Esophagus squamous epithelium (tissue), 5 donors: ENCODE measurements around the gene SSC4D. TPM values are rescaled to one million over a fixed set of nuclear protein-coding genes. Genes with fewer than 3 reads are reported as not detected.
A peak's percentile ranks its signal among the peaks of the same experiment; 100 is the strongest.
"Not testable (repeated sequence)": the region's sequence is repeated elsewhere in the genome, so short reads cannot be mapped to it uniquely, and the experiment has no call there.

ENCODE experiments used
- DNase-seq: peaks from one replicate; lab custom pipeline; 2025; lab: John Stamatoyannopoulos, UW
- H3K27ac ChIP-seq, 4 donors: fragments of 200-600 bp; sonication (generic); one replicate each; pipeline ENCODE4 v1.5.1; 2016 to 2019; ENCODE audit warnings: mild to moderate bottlenecking in 1 of 4
- H3K27me3 ChIP-seq, 4 donors: fragments of 200-600 bp; sonication (generic); 1 replicate in 3 of 4; 2 replicates in 1 of 4; pipeline versions ENCODE4 v1.5.1 to v1.6.0; 2017 to 2021; ENCODE audit warnings: antibody characterized with exemption in 1 of 4
- H3K36me3 ChIP-seq, 3 donors: fragments of 200-600 bp; sonication (generic); one replicate each; pipeline ENCODE4 v1.5.1; 2016 to 2019
- H3K4me1 ChIP-seq, 3 donors: fragments of 200-600 bp; sonication (generic); one replicate each; pipeline ENCODE4 v1.5.1; 2017 to 2019
- H3K4me3 ChIP-seq, 4 donors: fragments of 200-600 bp; sonication (generic); 1 replicate in 3 of 4; 2 replicates in 1 of 4; pipeline ENCODE4 v1.5.1; 2016 to 2019; ENCODE audit warnings: mild to moderate bottlenecking in 2 of 4, moderate library complexity in 1 of 4
- H3K9me3 ChIP-seq, 3 donors: fragments of 200-600 bp; sonication (generic); one replicate each; pipeline ENCODE4 v1.5.1; 2016 to 2019
- POLR2A ChIP-seq, 4 donors: fragments of 450-650 bp; IDR thresholded peaks; one replicate each; pipeline ENCODE4 v1.6.1; 2017; ENCODE audit warnings: antibody characterized with exemption in 4 of 4, mild to moderate bottlenecking in 4 of 4, moderate library complexity in 3 of 4
- WGBS, 2 donors: methylation state at CpG; one replicate each; pipeline ENCODE4 v1.1.5; 2018; 5-methylcytosine and 5-hydroxymethylcytosine counted together
- intact Hi-C: fragments of 100-400 bp; cut with DNase I; formaldehyde crosslinking; loops from one replicate; pipeline ENCODE4 v1.15.0; 2022
- total RNA-seq, 4 donors: library from RNA; depleted of rRNA; stranded (reverse); fragments of >200 nt; gene quantifications; one replicate each; pipeline ENCODE4 v1.1.0, GENCODE V29; 2016
- TF ChIP-seq, protein P1 (sequence below), 6 experiments: fragments of 450-650 bp in 4 of 6; fragments of 200-600 bp in 2 of 6; sonication (generic) in 2 of 6; IDR thresholded peaks; one replicate each; pipeline ENCODE4 v1.5.1; 2016 to 2019; ENCODE audit warnings: antibody characterized with exemption in 6 of 6, mild to moderate bottlenecking in 4 of 6, moderate library complexity in 4 of 6
- donor health status: DM: yes; HTN: yes; CAD: no.

SSC4D gene
- total RNA-seq, 4 donors from 2014 or later: 0.48 TPM; not detected in 3

- intact Hi-C loops: no loop called here
- Histone ChIP-seq H3K36me3 (no peaks in the 10 kb centered on the region), H3K27me3 (no peaks in the 10 kb centered on the region), H3K9me3 (no peaks in the 10 kb centered on the region), H3K27ac (no peak overlapping the region), H3K4me3 (no peak overlapping the region), H3K4me1 (peaks cover 0 to 18% (median 7%) of the 10 kb centered on the region in 3 donors)
- TF ChIP-seq POLR2A (IDR thresholded peaks at IDR 0.05): no peak
- TF ChIP-seq, protein P1, sequence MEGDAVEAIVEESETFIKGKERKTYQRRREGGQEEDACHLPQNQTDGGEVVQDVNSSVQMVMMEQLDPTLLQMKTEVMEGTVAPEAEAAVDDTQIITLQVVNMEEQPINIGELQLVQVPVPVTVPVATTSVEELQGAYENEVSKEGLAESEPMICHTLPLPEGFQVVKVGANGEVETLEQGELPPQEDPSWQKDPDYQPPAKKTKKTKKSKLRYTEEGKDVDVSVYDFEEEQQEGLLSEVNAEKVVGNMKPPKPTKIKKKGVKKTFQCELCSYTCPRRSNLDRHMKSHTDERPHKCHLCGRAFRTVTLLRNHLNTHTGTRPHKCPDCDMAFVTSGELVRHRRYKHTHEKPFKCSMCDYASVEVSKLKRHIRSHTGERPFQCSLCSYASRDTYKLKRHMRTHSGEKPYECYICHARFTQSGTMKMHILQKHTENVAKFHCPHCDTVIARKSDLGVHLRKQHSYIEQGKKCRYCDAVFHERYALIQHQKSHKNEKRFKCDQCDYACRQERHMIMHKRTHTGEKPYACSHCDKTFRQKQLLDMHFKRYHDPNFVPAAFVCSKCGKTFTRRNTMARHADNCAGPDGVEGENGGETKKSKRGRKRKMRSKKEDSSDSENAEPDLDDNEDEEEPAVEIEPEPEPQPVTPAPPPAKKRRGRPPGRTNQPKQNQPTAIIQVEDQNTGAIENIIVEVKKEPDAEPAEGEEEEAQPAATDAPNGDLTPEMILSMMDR (IDR thresholded peaks at IDR 0.05): no peak
- 75 to 89% methylated on average over 4 to 5 of the region's 5 CpGs for WGBS, 2 donors
- DNase-seq: no peak
Measured at GRCh38 chr7:76427635-76428034, 18.1 kb upstream of the SSC4D start.

DNA sequence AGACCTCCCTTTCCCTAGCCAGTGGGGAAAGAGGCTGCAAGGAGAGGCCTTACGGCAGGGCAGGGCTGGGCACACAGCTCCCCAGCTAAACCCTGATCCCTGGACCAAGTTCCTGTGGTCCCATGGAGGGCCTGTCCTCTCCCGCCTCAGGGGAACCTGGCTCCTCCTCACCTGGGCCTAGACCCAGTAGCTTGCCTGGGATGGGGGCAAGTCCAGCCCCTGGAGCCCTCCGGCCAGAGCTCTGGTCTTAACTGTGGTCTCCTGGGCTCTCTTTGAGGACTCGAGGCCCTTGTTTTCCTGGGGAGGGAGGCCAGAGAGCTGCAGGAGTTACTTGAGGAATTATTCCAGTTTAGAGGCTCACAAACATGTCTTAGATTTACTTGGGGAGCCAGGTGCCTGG lies 16.7 kb upstream of the SSC4D start:
- Histone ChIP-seq H3K36me3 (no peaks in the 10 kb centered on the region), H3K27me3 (no peaks in the 10 kb centered on the region), H3K27ac (no peak overlapping the region), H3K4me1 (peaks cover 0 to 18% (median 7%) of the 10 kb centered on the region in 3 donors), H3K4me3 (no peak overlapping the region), H3K9me3 (no peaks in the 10 kb centered on the region)
- no peak for DNase-seq
- WGBS, 2 donors: 80 to 92% methylated on average over 2 to 4 of the region's 4 CpGs
- intact Hi-C loops: no loop called here
- no peak for TF ChIP-seq POLR2A (IDR thresholded peaks at IDR 0.05)
- TF ChIP-seq, protein P1 (IDR thresholded peaks at IDR 0.05): no peak

DNA sequence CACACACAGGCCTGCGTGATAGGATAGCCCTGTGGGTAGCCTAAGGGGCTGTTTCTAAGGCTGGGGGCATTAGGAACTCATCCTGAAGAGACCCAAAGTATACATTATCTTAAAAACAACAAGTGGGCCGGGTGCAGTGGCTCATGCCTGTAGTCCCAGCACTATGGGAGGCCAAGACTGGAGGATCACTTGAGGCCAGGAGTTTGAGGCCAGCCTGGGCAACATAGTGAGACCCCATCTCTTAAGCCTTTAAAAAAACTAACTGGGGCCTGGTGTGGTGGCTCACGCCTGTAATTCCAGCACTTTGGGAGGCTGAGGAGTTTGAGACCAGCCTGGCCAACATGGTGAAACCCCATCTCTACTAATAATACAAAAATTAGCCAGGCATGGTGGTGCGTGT lies 16.1 kb upstream of the SSC4D start:
- intact Hi-C loops, H3K9me3 ChIP-seq, DNase-seq, H3K27ac ChIP-seq, H3K36me3 ChIP-seq, H3K27me3 ChIP-seq, H3K4me3 ChIP-seq: not testable (repeated sequence)
- peaks cover 0 to 18% (median 7%) of the 10 kb centered on the region in 3 donors for H3K4me1 ChIP-seq
- WGBS, 2 donors: 86 to 90% methylated on average over 3 of the region's 4 CpGs

DNA sequence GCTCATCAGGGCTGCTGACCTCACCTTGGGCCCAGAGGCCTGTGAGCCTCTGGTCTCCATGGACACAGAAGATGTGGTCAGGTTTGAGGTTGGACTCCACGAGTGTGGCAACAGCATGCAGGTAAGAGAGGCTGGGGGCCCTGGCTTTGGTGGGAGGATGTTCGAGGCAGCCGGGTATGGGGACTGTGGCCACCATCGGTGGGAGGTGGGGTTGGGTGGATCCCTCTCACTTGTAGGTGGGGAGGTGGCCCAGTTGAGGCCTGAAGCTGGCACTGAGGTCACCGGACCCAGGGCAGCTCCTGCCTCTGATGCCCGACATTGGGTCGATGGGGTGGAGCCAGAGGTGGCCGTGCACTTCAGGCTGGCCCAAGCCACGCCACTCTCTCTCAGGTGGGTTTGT lies 15.7 kb upstream of the SSC4D start:
- Histone ChIP-seq H3K27ac (no peak overlapping the region), H3K27me3 (no peaks in the 10 kb centered on the region), H3K4me3 (no peak overlapping the region), H3K4me1 (peaks cover 0 to 18% (median 7%) of the 10 kb centered on the region in 3 donors), H3K9me3 (no peaks in the 10 kb centered on the region), H3K36me3 (no peaks in the 10 kb centered on the region)
- DNase-seq: no peak
- intact Hi-C loops: no loop called here
- 80 to 100% methylated on average over 1 of the region's 9 CpGs for WGBS, 2 donors
- no peak for TF ChIP-seq POLR2A (IDR thresholded peaks at IDR 0.05)
- TF ChIP-seq, protein P1 (IDR thresholded peaks at IDR 0.05): no peak

DNA sequence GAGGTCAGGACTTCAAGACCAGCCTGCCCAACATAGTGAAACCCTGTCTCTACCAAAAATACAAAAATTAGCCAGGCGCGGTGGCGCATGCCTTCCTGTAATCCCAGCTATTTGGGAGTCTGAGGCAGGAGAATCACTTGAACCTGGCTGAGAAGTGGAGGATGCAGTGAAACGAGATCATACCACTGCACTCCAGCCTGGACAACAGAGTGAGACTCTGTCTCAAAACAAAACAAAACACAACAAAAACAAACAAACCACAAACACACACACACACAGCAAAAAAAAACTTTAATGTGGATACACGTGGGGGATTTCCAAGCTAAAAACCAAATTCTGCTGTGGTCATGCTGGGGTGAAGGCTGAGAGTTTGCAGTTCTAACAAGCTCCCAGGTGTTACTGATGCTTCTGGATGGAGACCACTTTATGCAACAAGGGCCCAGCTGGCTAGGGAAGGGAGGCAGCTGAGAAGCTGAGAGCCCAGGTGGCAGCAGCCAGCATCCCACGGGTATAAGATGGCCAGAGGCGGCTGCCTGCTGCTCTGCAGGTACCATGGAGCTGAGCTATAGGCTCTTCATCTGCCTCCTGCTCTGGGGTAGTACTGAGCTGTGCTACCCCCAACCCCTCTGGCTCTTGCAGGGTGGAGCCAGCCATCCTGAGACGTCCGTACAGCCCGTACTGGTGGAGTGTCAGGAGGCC lies 15.1 kb upstream of the SSC4D start, which contains the start of gene ZP3:
Gene ZP3, plus strand, starts transcription at position 538 of the 699 bp plus-strand sequence. Its CDS starts 15 bp downstream, at position 553.
- H3K4me3 ChIP-seq: no peak within 1 kb of the TSS
- TF ChIP-seq, protein P1 (IDR thresholded peaks at IDR 0.05): no peak
- TF ChIP-seq POLR2A (IDR thresholded peaks at IDR 0.05): no peak
- no peaks in the 10 kb centered on the region for H3K9me3 ChIP-seq
- H3K36me3 ChIP-seq: no peaks in the 10 kb centered on the region
- H3K4me1 ChIP-seq: peaks cover 0 to 18% (median 7%) of the 10 kb centered on the region in 3 donors
- 78 to 85% methylated on average over 4 to 7 of the region's 10 CpGs for WGBS, 2 donors
- H3K27ac ChIP-seq: peak within 1 kb of the TSS in 3 of 4 donors; percentile 12 to 54 (median 39)
- intact Hi-C loops: no loop called here
- no peaks in the 10 kb centered on the region for H3K27me3 ChIP-seq
- DNase-seq: no peak
